Ishikawa (cell line): Measurements from ENCODE around the gene XAB2.

Experiments used
- CEBPB ChIP-seq: IDR thresholded peaks from 2 replicates; pipeline ENCODE4 v1.6.1; 2012
- CREB1 ChIP-seq: IDR thresholded peaks from 2 replicates; pipeline ENCODE4 v1.6.1; 2012; ENCODE audit warnings: low read depth
- EGR1 ChIP-seq: IDR thresholded peaks from 2 replicates; pipeline ENCODE4 v1.6.1; 2012
- EP300 ChIP-seq: IDR thresholded peaks from 2 replicates; pipeline ENCODE4 v1.6.1; 2012; ENCODE audit warnings: borderline replicate concordance
- FOXM1 ChIP-seq: IDR thresholded peaks from 2 replicates; pipeline ENCODE4 v1.6.1; 2012; ENCODE audit warnings: low read depth, borderline replicate concordance
- MAX ChIP-seq: IDR thresholded peaks from 2 replicates; pipeline ENCODE4 v1.6.1; 2012
- NFIC ChIP-seq: IDR thresholded peaks from 2 replicates; pipeline ENCODE4 v1.6.1; 2012
- RAD21 ChIP-seq: IDR thresholded peaks from 2 replicates; pipeline ENCODE4 v1.6.1; 2012; ENCODE audit warnings: low read depth
- TAF1 ChIP-seq: IDR thresholded peaks from 2 replicates; pipeline ENCODE4 v1.6.1; 2012; ENCODE audit warnings: low read depth, mild to moderate bottlenecking
- TCF12 ChIP-seq: IDR thresholded peaks from 2 replicates; pipeline ENCODE4 v1.6.1; 2012; ENCODE audit warnings: low read depth
- TEAD4 ChIP-seq: IDR thresholded peaks from 2 replicates; pipeline ENCODE4 v1.6.1; 2012
- YY1 ChIP-seq: IDR thresholded peaks from 2 replicates; pipeline ENCODE4 v1.6.1; 2012; ENCODE audit warnings: low read depth
- ZBTB7A ChIP-seq: IDR thresholded peaks from 2 replicates; pipeline ENCODE4 v1.6.1; 2012; ENCODE audit warnings: low read depth
- TF ChIP-seq, protein P1 (sequence below): IDR thresholded peaks from 2 replicates; pipeline ENCODE4 v1.6.1; 2012
- TF ChIP-seq, protein P2 (sequence below): IDR thresholded peaks from 2 replicates; pipeline ENCODE4 v1.6.1; 2012; ENCODE audit warnings: low read depth, mild to moderate bottlenecking

Gene XAB2

DNA sequence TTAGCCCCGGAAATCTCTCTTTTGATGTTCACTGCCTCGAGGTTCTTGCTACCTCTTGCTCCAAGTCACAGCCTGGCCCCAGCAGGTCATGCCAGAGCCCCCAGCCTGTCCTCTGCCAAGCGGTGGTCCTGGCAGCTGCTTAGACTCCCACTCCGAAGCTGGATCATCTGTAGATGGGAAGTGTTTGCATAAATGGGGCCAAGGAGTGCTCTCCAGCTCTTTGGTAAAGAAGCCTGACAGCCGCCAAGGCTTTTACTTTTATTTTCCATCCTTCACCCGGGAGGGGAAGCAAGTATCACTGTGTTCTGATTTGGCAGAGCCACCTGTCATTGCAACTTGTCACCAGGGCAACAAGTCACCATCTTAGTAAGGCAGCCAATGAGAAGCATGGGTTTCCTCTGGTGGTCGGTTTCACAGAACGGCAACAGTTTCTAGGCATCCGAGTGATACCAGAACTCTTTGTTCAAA lies 28.9 kb upstream of the XAB2 start:
- TF ChIP-seq ZBTB7A: no peak
- TF ChIP-seq MAX: no peak
- TF ChIP-seq, protein P1, sequence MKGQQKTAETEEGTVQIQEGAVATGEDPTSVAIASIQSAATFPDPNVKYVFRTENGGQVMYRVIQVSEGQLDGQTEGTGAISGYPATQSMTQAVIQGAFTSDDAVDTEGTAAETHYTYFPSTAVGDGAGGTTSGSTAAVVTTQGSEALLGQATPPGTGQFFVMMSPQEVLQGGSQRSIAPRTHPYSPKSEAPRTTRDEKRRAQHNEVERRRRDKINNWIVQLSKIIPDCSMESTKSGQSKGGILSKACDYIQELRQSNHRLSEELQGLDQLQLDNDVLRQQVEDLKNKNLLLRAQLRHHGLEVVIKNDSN: no peak
- TF ChIP-seq TCF12: no peak
- no peak for TF ChIP-seq RAD21
- TF ChIP-seq, protein P2, sequence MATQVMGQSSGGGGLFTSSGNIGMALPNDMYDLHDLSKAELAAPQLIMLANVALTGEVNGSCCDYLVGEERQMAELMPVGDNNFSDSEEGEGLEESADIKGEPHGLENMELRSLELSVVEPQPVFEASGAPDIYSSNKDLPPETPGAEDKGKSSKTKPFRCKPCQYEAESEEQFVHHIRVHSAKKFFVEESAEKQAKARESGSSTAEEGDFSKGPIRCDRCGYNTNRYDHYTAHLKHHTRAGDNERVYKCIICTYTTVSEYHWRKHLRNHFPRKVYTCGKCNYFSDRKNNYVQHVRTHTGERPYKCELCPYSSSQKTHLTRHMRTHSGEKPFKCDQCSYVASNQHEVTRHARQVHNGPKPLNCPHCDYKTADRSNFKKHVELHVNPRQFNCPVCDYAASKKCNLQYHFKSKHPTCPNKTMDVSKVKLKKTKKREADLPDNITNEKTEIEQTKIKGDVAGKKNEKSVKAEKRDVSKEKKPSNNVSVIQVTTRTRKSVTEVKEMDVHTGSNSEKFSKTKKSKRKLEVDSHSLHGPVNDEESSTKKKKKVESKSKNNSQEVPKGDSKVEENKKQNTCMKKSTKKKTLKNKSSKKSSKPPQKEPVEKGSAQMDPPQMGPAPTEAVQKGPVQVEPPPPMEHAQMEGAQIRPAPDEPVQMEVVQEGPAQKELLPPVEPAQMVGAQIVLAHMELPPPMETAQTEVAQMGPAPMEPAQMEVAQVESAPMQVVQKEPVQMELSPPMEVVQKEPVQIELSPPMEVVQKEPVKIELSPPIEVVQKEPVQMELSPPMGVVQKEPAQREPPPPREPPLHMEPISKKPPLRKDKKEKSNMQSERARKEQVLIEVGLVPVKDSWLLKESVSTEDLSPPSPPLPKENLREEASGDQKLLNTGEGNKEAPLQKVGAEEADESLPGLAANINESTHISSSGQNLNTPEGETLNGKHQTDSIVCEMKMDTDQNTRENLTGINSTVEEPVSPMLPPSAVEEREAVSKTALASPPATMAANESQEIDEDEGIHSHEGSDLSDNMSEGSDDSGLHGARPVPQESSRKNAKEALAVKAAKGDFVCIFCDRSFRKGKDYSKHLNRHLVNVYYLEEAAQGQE: no peak
- no peak for TF ChIP-seq CEBPB
- TF ChIP-seq EP300: no peak
- TF ChIP-seq FOXM1: no peak
- no peak for TF ChIP-seq EGR1
- TF ChIP-seq TEAD4: no peak
- TF ChIP-seq CREB1: no peak
- no peak for TF ChIP-seq TAF1
- TF ChIP-seq NFIC: no peak
- TF ChIP-seq YY1: no peak

DNA sequence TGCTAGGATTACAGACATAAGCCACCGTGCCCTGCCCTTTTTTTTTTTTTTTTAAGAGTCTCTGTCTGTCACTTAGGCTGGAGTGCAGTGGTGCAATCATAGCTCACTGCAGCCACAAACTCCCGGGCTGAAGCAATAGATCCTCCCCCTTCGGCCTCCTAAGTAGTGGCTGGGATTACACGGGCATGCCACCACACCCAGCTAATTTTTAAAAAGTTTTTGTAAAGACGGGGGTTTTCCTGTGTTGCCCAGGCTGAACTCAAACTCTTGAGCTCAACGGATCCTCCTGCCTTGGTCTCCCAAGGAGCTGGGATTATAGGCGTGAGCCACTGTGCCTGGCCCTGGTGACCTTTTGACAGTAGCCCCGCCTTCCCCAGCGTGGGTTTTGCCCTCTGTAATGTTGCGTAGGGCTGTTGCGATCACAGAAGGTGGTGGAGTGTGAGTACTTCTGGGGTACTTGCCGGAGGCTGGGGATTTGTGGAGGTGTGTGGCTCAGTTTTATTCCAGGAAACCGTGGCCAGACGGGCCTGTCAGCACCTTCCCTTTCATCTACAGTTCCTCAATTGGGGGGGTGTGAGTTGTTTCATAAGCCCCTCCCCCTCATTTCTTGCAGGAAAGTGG lies 27.9 kb upstream of the XAB2 start:
- TF ChIP-seq NFIC: no peak

GRCh38 chr19:7655581-7655980 lies 26.2 kb upstream of the XAB2 start:
- TF ChIP-seq EP300 (no peak), RAD21 (no peak), CEBPB (no peak), CREB1 (no peak), ZBTB7A (no peak), TAF1 (no peak), NFIC (no peak), MAX (no peak), EGR1 (no peak), FOXM1 (no peak), YY1 (no peak), TEAD4 (no peak), TCF12 (no peak)
- TF ChIP-seq, protein P2: no peak
- TF ChIP-seq, protein P1: no peak

- TF ChIP-seq FOXM1: no peak
- TF ChIP-seq NFIC: no peak
- TF ChIP-seq YY1: no peak
- no peak for TF ChIP-seq TEAD4
- TF ChIP-seq ZBTB7A: no peak
- TF ChIP-seq EGR1: no peak
- TF ChIP-seq CEBPB: no peak
- TF ChIP-seq TCF12: no peak
- TF ChIP-seq EP300: no peak
- TF ChIP-seq, protein P2: no peak
Measured at GRCh38 chr19:7654401-7654800, 25.1 kb upstream of the XAB2 start.

DNA sequence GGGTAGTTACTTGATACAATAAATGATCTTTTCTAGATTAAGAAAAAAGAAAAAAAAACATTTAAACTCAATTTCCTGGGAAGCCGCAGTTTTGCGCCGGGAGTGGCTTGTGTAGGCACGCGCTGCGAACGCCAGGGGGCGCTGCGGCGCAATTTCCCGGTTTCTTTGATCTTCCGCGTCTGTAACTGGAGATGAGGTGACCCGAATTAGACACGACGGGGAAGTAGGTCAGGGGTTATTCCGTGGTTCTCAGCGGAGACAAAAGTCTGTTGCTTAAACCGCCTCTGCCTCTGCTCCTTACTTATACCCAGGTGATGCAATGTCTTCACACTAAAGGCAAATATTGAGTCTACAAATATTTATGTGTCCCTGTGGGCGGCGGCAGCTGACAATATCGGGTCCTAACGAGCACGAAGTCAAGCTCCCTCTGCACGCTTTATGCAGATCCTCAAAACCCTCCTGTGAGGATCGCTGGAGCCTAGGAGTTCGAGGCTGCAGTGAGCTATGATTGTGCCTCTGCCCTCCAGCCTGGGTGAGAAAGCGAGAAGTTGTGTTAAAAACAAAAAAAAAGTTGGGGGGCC lies 22.8 kb upstream of the XAB2 start:
- TF ChIP-seq, protein P2: no peak
- TF ChIP-seq EGR1 (no peak), TCF12 (0 out of 2 replicates have a peak, but pooled peaks have one; percentile 19), MAX (peak; percentile 34; the same call in 1 of the 2 replicates), FOXM1 (no peak), RAD21 (peak; percentile 64)
